ENCODE measurements around the gene TAS1R2.

TAS1R2 gene

DNA sequence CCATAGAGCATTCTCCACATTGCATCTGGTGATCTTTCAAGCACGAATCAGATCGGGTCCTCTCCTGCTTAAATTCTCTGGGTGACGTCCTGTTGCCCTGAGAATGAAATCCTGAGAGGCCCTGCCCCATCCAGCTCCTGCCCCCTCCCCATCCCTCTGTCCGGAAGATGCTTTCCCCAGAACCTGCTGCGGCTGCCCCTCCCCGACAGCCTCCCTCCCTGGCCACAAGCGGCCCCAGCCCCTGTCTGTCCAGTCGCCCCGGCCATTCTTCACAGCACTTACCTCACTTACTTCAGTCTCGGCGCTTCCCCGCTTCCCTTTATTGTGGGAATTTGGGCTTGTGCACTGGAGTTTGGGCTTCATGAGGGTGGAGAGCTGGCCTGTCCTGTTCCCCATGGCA lies 40.3 kb downstream of the TAS1R2 start:
- no peak for ATAC-seq

DNA sequence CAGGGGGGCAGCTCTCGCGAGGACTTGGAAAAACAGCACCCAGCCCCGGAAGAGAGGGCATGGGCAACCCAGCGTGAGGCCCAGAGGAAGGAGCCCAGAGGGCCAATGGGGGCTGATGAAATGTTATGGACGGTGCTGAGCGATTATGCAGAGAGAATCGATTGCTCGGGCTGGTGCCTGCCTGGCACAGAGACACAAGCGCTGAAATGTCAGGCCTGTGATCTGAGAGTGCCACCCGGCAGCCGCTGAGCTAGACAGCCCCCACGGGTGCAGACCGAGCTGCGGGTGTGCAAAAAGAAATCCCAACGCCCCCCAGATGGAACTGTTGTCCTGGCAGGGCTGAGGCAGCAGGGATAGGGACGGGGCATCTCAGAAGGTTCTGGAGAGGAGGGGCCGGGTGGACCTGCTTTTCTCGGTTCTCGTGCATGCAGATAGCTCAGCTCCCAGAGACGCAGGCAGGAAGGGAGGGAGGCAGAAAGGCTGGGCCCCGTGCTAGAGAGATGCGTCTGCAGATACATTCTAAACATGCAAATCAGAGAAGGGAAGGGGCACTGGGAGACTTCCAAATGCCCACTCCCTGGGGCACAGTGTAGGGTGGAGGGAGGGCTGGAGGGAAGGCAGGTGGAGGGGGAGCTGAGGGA lies 41.5 kb downstream of the TAS1R2 start:
- ATAC-seq = no peak

DNA sequence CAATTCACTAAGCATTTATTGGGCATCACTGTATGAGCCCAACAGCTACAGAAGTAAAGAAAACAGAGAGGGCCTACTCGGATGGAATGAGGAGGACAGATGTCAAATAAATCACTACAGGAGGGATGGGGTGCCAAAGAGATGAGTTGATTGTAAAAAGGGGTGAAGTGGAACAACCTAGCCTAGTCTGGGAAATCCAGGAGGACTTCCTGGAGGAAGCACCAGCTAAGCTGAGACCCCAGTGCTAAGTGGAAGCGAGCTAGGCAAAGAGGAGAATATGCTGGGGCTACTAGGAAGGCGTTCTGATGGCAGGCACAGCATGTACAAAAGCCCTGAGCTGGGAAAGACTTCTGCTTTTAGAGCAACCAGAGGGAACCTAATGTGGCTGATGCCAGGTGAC lies 42.1 kb downstream of the TAS1R2 start:
- no peak for ATAC-seq

DNA sequence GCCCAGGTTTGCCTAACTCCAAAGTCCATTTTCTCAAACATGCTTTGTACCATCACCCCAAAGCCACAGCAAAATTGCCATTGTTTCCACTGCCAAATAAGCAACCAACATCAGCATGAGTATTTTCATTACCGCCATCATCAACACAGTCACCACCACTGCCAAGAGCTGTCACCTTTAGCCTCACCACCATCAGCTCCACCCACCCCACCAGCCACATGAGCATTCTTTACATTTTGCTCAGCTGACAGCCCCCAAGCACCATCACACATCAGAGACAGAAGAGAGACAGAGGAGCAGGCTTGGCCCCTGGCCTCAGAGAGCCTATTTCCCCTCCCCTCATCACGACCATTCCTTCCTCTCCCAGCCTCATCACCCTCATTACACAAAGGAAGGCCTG lies 42.7 kb downstream of the TAS1R2 start:
- ATAC-seq = no peak

DNA sequence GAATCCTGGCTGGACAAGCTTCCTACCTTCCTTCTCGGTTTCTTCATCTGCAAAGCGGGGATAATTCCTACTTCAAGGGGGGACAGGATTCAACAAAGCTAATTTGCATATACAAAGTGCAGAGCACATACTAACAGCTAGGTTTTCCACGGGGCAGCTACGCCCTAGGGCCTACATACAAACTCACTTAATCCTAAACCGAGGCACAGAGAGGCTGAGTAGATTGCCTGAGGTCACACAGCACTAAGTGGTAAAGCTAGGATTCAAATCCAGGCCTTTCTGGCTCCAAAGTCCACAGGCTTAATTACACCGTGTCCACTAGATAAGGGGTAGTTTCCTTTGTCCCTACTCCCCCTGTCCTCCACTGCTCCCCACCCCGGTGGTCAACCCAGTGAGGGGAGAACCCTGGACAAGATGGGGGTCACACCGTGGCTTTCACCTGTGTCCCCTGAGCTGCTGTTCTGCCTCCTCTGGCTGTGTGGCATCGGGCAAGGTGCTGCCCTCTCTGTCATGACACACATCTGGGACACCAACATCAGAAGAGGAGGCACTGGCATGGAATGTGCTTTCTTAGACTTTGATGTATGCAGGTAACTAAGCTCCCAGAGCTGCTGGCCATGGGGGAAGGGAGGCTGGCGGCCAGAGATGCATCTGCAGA lies 44.5 kb downstream of the TAS1R2 start:
- no peak for ATAC-seq

DNA sequence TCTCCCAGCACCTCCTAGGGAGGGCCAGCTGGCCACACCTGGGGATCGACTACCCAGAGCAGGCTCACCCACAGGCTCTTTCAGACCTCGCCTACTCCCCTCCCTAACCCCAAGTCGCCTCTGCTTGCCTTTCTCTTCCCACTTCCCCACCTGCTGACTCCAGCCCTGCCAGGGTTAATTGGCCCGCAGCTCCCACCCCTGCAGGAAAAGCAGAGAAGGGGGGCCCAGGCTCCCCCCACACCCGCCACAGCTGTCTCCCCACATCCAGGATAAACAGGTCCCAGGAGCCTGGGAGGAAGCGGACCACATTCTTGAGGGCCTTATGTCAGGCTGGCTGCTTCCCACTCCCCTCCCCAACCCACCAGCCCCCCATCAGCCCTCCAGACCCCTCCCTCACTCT lies 45.0 kb downstream of the TAS1R2 start:
- ATAC-seq = no peak

DNA sequence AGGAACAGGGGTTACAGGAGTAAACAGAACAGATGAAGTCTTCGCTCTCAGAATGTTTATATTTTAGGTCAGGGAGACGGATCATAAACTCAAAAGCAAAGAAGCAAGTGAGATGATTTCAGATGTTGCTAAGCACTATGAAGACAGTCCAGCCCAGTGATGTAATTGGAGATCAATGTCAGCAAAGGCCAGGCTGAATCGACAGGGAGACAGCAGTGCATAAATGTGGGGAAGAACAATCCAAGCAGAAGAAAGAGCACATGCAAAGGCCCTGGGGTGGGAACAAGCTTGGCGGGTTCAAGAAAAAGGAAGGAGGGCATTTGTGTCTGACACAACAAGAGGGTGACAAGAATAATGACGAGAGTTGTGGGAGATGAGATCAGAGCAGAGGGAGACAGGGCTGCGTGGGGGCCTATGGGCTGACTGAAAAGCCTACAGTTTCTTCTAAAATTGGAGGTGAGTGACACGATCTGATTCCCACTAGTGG lies 47.0 kb downstream of the TAS1R2 start:
- ATAC-seq = no peak

DNA sequence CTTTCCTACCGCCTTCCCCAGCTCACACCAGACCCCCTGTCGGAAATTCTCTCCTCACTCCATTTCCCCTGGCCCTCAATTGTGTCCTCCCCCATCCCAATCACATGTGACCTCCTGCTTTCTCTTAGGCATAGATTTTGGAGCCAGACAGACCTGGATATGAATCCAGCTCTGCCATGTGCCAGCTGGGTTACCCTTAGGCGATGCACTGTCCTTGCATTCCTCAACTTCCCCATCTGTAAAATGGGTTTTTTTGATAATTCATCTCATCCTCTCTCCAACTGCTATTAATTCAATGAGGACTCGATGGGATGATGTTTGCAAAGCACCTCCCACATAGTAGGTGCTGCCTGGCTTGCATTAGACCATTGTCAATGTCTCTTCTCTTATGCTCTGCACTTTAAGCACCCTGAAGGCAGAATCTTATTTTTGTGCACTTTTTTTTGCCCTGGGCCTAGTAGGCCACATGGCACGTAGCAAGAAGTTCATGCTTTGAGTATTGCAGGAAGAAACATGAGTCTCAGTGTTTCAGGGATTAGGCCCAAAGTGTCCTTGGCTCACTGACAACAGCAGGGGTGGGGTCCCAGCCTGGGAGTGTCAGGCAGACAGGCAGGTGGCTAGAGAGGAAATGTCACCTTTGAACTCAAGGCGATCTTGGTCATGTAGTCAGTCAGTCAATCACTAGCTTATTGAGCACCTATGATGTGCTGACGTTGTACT lies 47.6 kb downstream of the TAS1R2 start:
- no peak for ATAC-seq

DNA sequence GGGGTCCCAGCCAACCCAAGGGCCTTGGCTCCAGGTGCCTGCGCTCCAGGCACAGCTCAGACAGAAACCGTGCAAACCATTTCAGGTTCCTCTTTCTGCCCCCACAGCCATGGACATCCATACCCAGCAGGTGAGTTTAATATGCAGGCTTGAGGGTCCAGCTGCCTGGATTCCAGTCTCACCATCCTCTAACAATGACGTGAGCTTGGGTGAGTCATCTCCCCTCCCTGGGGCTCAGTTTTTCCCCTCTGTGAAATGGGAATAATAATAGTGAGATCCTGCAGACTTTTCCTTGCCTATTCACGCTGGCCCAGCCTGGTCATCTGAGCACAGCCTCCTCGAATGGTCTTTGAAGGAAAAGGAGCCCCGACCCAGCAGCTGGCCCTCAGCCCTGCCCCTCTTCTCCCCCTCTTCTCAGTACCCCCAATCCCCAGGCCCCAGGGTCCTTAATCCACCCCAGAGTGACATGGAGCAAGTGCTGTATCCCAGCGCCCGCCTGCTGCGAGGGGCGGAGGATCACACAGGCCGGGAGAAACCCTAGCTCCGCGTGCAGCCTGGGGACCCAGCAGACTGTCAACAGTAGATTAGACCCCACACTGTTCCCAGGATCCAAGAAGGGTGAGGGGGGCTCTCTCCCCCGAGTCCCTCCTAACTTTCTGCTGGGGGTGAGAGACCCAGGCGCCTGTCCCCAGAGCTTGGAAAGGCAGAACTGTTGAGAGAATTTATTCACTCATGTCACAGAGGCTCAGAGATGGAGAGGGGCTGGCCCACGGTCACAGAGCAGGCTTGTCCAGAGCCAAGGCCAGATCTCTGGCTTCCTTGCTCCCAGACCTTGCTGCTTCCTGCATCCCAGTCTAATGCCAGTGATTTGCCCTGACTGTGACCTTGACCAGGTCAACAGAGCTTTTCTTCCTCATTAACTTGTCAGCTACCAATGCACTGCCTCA lies 49.2 kb downstream of the TAS1R2 start:
- ATAC-seq = no peak

DNA sequence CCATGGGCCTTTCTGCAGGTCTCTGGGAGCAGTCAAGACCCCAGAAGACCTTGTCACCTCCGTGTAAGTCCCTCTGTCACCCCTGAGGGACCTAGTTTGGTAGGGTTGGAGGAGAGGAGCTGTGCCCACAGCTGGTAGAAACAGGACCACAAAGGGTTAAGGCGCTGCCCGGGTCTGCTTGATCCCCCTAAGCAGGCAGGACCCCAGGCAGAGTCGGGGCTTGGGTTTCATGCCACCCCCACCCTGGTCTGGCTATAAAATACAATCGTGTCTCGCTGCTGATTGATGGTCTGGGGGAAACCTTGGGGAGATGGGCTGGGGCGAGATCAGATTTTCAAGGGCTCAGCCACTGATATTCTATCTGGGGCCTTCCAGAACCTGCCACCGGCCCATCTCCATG lies 50.9 kb downstream of the TAS1R2 start:
- no peak for ATAC-seq

DNA sequence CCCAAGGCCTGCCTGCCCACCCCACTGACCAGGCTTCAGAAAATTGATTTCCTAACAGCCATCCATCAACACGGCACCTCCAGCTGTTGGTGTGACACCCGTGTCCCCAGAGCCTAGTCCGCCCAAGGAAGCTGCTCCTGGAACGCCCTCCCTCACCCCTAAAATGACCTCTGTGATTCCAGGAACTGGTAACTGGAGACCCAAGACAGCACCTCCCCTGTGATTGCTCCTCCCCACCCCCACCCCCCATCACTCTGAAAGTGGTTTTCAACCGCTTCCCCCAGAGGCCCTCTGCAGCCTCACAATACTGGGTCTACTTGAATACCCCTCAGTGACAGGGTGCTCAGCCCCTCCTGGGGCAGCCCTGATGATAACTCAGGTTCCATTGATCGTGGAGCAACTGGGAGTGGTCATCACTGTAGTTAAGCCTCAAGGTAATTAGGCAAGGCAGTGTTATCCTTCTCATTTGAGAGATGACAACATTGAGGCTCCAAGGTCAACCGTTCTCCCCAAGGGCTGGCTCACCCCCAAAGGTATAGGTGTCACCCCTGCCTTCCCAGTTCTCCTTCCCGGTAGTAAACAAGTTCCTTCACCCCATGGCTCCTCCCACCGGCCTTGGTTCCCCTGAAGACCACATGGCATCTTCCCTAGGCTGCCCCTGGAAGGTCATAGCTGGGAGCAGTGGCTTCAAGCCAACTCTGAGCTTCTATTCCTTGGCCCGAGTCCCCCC lies 52.0 kb downstream of the TAS1R2 start:
- no peak for ATAC-seq

DNA sequence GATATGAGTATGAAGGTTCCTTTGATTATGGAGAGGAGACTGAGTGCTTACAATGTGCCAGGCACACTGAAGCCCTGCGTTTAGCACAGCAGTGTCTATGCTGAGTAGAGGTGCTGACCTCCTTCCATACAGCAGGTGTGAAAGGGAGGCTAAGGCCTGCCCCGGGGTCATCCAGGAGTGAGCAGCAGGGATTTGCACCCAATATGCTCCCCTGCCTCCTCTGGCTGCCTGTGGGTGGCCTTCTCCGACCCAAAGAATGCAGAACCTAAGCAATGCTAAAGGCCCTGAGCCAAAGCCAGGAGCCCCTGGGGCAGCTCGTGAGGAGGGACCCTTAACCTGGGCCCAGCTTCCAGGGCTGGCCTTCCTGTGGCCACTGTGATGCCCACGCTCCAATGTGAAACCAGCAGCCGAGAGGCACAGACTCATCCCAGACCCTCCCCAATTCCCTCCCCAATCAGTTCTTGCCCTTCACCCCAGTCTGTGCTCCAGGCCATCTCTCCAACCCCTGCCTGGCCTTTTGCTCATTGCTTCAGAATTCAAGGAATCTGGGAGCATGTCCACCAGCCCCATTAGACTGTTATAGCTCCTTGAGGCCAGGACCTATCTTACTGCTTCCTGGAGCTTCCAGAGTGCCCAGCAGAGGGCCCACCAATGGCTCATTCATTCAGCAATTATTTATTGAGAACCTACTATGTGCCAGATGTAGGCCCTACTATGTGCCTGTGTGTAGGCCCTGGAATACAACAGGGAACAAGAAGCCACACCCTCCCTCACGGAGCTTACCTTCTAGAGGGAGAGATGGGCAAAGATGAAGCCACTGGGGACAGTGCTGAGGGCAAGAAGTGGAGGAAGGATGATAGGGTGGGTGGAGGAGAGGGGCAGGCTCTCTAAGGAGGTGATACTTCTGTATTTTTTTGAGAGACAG lies 53.3 kb downstream of the TAS1R2 start:
- ATAC-seq = no peak

DNA sequence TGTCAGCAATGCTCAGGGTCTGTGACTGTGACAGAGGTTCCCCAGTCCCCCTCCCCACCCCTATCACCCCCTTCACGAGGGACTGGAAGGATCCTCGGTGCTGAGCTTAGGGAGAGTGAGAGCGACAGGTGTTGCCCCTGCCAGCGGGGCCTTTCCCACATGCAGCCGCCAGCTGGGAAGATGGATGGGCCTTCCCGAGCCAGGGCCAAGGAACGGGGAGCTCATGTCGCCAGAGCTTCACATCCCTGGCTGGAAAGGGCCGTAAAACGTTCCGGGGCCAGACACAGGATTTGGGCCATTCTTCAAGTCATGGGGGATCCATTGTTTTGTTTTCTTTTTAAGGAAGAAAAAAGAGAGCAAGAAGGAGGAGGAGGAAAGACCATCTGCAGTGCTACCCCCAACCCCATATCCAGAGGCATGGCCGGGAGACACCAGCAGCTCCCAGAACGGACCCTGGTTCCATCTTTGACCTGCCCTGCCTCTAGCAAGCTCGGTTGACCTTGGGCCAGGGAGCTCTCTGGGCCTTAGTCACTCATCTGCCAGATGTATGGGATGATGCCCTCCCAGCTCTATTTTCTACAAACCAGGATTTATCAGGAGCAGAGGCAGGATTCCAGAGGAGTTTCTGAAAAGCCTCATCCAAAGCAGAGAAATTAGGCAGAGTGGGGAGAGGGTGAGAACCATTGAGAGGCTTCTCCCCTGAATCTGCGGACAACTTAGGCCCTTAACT lies 54.1 kb downstream of the TAS1R2 start:
- no peak for ATAC-seq

DNA sequence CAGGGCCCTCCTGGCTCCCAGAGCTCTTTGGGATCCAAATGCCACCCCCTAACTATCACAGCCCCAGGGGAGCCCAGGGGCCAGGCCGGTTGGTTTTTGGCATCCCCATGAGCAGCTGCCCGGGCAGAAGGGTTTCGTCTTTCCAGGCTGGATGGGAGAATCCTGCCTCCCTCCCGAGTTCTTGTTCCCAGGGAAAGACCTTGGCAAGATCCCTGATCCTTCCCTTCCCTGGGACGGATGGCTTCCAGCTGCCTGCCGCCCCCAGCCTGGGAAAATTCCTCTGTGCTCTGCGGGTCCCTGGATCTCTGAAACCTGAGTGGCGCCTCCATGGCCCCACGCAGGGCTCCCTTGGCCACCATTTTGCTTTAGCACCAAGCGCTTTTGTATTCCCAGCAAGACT lies 55.6 kb downstream of the TAS1R2 start:
- no peak for ATAC-seq

DNA sequence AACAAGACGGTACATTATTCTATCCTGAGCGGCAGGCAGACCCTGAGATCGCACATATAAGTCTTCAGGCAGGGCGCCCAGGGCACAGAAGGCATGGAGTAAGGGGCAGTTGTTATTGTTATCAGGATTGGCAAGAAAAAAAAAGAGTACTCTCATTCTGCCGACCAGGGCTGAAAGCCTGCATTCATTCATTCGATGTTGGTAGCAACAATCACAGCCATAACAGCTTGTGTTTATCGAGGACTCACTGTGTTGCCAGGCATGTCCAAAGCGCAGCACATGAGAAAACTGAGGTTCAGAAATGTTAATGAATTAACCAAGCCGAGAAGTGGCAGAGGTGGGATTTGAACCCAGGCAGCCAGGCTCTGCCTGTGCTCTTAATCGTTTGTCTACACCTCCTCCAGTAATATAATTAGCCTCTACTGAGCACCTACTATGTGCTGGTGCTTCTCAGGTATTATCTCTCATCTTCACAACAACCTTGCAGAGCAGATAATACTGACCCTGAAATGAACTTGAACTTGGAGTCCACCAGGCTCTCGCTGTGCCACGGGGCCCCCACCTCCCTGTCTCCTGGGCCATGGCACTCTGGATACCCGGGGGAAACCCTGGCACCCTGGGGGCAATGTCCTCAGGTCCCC lies 56.2 kb downstream of the TAS1R2 start:
- ATAC-seq = no peak

DNA sequence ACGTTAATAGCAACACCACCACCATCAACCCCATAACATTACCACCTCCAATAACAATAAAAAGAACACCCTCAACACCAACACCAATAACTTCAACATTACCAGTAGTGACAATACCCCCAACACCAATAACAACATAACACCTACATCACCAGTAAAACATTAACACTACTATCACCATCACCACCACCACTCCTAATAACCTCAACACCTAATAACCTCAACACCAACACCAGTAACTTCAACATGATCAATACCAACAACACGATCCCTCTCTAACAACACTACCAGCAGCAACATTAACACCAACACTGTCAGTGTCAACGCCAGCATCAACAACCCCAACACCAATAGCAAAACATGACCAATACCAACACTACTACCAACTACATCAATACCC lies 57.2 kb downstream of the TAS1R2 start:
- ATAC-seq = no peak

DNA sequence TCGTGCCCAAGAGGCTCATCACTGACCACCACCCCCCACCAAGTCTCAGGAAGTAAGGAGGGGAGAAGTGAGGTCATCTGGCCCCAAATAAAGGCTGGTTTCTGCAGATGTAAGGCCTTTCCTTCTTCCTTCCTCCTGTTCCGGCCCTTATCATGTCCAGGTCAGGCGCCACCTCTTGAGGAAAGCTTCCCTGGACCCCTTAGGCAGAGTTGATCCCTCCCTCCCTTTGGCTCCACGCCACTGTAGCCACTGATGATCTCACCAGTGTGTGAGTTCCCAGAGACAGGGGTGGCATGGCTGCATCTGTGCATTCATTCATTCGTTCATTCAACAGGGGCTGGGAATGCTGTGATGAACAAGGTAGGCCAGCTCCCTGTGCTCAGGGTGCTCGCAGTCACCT lies 59.2 kb downstream of the TAS1R2 start:
- no peak for ATAC-seq

DNA sequence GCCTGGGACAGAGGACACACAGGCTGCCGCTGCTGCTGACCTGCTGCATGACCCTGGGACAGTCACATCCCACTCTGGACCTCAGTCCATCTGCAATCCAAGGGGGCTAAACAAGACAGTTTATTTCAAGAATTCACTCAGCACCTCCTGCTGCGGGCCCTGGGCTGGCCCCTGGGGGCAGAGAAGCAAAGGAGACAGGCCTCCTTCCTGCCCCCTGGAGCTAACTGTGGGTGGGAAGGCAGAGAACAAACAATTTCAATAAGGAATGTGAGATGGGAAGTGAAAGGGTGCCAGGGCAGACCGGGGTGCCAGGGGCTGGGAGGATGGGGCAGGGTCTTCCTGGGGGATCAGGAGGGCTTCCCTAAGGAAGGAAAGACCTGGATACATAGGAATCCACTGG lies 60.0 kb downstream of the TAS1R2 start:
- ATAC-seq = no peak

DNA sequence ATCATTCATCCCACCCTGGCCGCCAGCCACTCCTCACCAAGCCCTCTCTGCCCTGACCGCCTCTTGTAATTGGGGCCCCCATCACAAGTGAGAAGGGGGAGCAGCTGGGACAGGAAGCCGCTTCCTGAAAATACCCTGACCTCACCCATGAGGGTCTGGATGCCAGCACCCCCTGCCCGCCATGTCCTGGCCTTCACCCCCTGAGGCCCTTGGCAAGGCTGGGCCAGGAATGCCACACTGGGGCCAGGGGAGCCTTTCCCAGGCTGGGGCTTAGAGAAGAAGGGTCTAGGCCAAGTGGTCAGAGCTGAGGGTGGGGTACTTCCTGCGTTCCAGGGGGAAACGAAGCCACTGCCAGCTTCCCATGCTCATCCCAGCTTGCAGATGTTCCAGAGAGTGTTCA lies 60.5 kb downstream of the TAS1R2 start:
- ATAC-seq = no peak

DNA sequence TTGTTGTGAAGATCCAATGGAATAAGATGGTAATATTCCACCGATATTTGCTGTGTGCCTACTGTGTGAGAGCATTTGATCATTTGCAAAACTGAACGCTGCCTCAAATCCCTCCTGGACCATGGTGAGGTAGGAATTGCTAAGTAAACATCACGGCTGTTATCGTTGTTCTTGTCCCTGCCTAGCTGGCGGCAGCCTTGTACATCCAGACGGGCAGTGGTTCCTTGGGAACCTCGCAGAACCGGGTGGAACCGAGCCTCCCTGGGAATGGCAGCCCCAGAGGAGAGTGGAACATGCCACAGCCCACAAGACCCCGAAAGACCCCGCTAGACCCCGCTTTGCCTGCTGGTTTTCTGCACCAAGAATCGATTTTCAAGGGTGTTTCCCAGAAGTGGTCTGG lies 60.9 kb downstream of the TAS1R2 start:
- no peak for ATAC-seq

Measured in activated CD4-positive, CD25-positive, alpha-beta regulatory T cell treated with anti-CD3 and anti-CD28 coated beads, Interleukin-2, amount 50 U/mL, for 24 hours (primary cell).